ENCODE data around the gene OSBPL9. TPM values are rescaled to one million over a fixed set of nuclear protein-coding genes. Genes with fewer than 3 reads are reported as not detected.

The OSBPL9 gene
- total and polyA plus RNA-seq, 10 of the 15 experiments (the other 5 are each of a cell fraction or from before 2014, with no cell fraction given): 25.9 to 156 (median 108) TPM

DNA sequence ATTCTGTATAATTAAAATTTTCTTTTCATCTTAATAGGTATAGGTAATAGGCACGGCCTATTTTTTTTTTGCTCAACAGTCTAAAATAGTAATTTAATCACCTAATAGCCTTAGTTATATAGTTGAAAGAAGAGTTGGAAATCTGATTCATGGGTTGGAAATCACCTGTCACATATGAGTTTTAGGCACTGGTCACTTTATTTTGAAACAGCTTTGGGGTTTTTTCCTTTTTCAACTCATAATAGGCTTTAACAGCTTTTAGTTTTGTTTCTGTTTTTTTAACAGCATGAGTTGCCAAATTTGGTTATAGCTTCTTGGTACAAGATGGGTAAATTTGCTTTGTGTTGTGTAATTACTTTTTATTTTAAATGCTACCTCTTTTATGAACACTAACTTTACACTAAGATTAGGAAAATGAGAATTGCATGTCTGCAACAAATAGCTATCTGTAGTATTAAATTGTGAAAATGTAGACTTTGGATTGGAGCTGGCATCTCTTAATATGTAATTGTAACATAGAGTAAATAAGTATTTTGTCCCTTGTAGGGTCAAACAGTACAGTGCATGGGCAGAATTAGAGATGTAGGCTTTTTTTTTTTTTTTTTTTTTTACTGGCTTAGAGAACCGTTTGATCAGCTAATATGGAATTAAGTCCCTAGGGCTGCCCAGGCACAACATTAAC is 109.8 kb downstream of the OSBPL9 start (continued):
- TF ChIP-seq, protein P1, sequence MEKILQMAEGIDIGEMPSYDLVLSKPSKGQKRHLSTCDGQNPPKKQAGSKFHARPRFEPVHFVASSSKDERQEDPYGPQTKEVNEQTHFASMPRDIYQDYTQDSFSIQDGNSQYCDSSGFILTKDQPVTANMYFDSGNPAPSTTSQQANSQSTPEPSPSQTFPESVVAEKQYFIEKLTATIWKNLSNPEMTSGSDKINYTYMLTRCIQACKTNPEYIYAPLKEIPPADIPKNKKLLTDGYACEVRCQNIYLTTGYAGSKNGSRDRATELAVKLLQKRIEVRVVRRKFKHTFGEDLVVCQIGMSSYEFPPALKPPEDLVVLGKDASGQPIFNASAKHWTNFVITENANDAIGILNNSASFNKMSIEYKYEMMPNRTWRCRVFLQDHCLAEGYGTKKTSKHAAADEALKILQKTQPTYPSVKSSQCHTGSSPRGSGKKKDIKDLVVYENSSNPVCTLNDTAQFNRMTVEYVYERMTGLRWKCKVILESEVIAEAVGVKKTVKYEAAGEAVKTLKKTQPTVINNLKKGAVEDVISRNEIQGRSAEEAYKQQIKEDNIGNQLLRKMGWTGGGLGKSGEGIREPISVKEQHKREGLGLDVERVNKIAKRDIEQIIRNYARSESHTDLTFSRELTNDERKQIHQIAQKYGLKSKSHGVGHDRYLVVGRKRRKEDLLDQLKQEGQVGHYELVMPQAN (conservative IDR thresholded peaks at IDR 0.05): no peak
- TF ChIP-seq ZZZ3 (IDR thresholded peaks at IDR 0.05; ENCODE audit: control insufficient read depth, insufficient read length, low read depth) (no peak), JUNB (IDR thresholded peaks at IDR 0.05) (peak; percentile 45), NBN (IDR thresholded peaks at IDR 0.05) (no peak), MEF2A (IDR thresholded peaks at IDR 0.05; ENCODE audit: insufficient read depth, low read depth, low read length) (peak; percentile 54; the same call in 1 of the 2 replicates), POLR2A (IDR thresholded peaks at IDR 0.05; ENCODE audit: low read depth, low read length) (no peak)
- TF ChIP-seq, protein P2, sequence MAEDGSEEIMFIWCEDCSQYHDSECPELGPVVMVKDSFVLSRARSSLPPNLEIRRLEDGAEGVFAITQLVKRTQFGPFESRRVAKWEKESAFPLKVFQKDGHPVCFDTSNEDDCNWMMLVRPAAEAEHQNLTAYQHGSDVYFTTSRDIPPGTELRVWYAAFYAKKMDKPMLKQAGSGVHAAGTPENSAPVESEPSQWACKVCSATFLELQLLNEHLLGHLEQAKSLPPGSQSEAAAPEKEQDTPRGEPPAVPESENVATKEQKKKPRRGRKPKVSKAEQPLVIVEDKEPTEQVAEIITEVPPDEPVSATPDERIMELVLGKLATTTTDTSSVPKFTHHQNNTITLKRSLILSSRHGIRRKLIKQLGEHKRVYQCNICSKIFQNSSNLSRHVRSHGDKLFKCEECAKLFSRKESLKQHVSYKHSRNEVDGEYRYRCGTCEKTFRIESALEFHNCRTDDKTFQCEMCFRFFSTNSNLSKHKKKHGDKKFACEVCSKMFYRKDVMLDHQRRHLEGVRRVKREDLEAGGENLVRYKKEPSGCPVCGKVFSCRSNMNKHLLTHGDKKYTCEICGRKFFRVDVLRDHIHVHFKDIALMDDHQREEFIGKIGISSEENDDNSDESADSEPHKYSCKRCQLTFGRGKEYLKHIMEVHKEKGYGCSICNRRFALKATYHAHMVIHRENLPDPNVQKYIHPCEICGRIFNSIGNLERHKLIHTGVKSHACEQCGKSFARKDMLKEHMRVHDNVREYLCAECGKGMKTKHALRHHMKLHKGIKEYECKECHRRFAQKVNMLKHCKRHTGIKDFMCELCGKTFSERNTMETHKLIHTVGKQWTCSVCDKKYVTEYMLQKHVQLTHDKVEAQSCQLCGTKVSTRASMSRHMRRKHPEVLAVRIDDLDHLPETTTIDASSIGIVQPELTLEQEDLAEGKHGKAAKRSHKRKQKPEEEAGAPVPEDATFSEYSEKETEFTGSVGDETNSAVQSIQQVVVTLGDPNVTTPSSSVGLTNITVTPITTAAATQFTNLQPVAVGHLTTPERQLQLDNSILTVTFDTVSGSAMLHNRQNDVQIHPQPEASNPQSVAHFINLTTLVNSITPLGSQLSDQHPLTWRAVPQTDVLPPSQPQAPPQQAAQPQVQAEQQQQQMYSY (CRISPR knock-in tag; IDR thresholded peaks at IDR 0.05): no peak
